ES-I3 (cell line): ENCODE data around the gene IVD.

ENCODE experiments used
- H3K36me3 ChIP-seq: 2 replicates; pipeline ENCODE4 v1.6.1; 2013; ENCODE audit warnings: mild to moderate bottlenecking, low read length, control low read depth, moderate library complexity; ENCODE audit not compliant: insufficient read depth
- H3K4me1 ChIP-seq: 2 replicates; pipeline ENCODE4 v1.6.1; 2013; ENCODE audit warnings: mild to moderate bottlenecking, control low read depth, low read length; ENCODE audit not compliant: insufficient read depth
- H3K9ac ChIP-seq: 2 replicates; pipeline ENCODE4 v1.6.1; 2013; ENCODE audit warnings: low read depth, mild to moderate bottlenecking, low read length, moderate library complexity
- H3K9me3 ChIP-seq: 2 replicates; pipeline ENCODE4 v1.6.1; 2013; ENCODE audit warnings: mild to moderate bottlenecking, low read length, moderate library complexity; ENCODE audit not compliant: control insufficient read depth, insufficient read depth

IVD gene

GRCh38 chr15:40388941-40389823 lies 16.4 kb upstream of the IVD start:
- Histone ChIP-seq H3K9ac (no peak overlapping the region), H3K36me3 (peaks cover 53% of the 10 kb centered on the region), H3K4me1 (no peaks in the 10 kb centered on the region), H3K9me3 (peaks cover 4% of the 10 kb centered on the region)

DNA sequence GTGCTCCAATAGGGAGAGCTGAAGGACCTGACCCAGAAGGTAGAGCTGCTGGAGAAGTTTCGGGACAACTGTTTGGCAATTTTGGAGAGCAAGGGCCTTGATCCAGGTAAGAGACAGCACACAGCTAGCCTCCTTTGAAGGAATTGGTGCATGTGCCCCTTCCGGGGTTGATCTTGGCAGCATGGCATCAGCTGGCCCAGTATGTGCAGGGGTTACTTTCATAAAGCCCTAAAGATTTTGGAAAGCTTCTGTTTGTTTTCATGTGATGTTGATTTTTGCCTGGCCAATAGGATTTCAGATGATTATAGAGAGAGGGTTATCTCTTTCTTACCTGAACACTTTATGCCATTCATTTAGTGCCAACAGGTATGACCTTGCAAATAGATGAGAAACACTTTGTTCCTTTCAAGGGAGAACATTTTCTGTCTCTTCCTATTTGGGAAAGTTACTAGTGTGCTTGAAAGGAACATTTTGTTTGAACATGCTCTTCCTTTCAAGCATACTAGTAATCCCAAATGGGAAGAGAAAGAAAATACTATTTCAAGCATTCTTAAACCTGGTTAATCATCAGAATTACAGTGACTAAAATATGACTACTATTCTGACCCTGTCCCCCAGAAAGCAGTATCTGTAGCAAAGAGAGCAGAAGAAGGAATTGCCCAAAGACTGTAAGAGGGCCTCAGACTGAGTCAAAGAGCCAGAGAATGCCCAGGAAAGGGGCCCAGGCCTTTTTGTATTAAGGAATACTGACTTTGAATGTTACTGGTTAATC lies 15.6 kb upstream of the IVD start:
- Histone ChIP-seq H3K36me3 (peaks cover 53% of the 10 kb centered on the region), H3K4me1 (no peaks in the 10 kb centered on the region), H3K9ac (no peak overlapping the region), H3K9me3 (peaks cover 4% of the 10 kb centered on the region)

DNA sequence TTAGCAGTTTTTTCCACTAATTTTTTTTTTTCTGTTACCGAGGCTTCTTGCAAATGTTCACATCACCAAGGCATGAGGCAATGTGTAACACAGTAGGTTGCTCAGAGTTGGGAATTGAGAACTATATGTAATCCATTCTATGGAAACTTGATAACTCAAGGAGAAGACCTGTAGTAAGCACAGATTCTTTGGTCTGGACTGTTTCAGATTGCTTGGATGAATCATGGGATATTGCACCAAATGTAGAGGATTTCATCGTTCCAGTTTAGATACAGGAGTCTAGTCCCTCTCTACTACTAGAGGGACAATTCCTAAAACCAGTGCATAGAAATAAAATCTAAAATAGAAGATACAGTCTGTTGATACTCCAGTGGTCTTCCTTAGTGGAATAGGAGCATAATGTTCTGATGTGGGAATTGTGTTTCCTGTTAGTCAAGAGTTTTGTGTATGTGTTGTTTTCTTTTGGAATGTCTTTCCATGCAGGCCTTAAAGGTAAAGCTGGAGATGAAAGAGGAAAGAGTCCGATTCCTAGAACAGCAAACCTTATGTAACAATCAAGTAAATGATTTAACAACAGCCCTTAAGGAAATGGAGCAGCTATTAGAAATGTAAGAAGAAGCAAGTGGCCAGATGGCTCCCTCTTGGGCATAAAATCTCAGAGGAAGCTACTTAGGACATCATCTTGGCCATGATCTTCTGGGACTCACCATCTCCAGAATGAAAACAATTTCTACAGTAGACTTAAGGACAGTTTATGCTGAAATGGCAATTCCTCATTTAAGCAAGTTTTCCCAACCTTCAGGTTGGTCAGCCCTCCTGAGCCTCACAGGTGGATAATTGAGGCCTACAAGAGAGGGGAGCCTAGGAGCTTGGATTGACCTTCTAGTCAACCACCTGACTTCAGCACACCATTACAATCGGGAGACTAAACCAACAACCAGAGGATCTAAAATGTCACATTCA lies 12.3 kb upstream of the IVD start:
- peaks cover 29% of the 10 kb centered on the region for H3K36me3 ChIP-seq
- H3K9me3 ChIP-seq = no peaks in the 10 kb centered on the region
- no peak overlapping the region for H3K9ac ChIP-seq

GRCh38 chr15:40397688-40398412 lies 7.7 kb upstream of the IVD start:
- Histone ChIP-seq H3K9ac (no peak overlapping the region), H3K36me3 (peaks cover 9% of the 10 kb centered on the region), H3K4me1 (no peaks in the 10 kb centered on the region), H3K9me3 (no peaks in the 10 kb centered on the region)

More for the DNA sequence above, 12.3 kb upstream of the IVD start:
- H3K4me1 ChIP-seq = no peaks in the 10 kb centered on the region

DNA sequence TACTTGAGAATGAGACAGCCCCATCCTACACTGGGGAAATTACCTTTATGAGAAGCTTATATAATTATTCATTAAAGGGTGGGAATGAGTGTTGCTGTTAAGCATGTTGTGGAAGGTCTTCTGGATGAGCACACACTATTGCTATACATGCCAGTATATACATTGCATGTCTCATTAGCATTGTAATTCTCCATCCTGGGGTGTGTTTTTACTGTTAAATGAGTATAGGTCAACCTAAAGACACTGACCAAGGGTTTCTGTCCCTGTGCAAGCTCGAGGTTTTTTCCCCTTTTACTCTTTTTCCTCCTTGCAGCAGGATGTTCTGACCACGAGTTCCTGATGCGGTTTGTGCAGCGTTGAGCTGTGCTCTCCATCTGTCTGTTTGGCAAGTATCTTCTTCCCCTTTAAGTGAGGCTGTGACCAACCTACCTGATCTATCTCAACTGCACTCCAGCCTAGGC lies 7.2 kb upstream of the IVD start:
- peaks cover 5% of the 10 kb centered on the region for H3K36me3 ChIP-seq
- no peaks in the 10 kb centered on the region for H3K9me3 ChIP-seq
- H3K4me1 ChIP-seq = no peaks in the 10 kb centered on the region
- H3K9ac ChIP-seq = no peak overlapping the region

- Histone ChIP-seq H3K9ac (no peak overlapping the region), H3K9me3 (no peaks in the 10 kb centered on the region), H3K4me1 (no peaks in the 10 kb centered on the region), H3K36me3 (no peaks in the 10 kb centered on the region)
These were observed 6.2 kb upstream of the IVD start for GRCh38 chr15:40399370-40399769.

- peaks cover 20% of the 10 kb centered on the region for H3K36me3 ChIP-seq
These were observed 1.9 kb downstream of the IVD start for GRCh38 chr15:40407330-40407990.

GRCh38 chr15:40409366-40409765 lies 3.8 kb downstream of the IVD start:
- peaks cover 31% of the 10 kb centered on the region for H3K36me3 ChIP-seq
- no peaks in the 10 kb centered on the region for H3K9me3 ChIP-seq
- H3K4me1 ChIP-seq = no peaks in the 10 kb centered on the region
- no peak overlapping the region for H3K9ac ChIP-seq

More at GRCh38 chr15:40407330-40407990, 1.9 kb downstream of the IVD start:
- Histone ChIP-seq H3K9me3 (no peaks in the 10 kb centered on the region), H3K4me1 (no peaks in the 10 kb centered on the region), H3K9ac (no peak overlapping the region)

- Histone ChIP-seq H3K36me3 (peaks cover 33% of the 10 kb centered on the region), H3K9ac (no peak overlapping the region), H3K9me3 (no peaks in the 10 kb centered on the region), H3K4me1 (no peaks in the 10 kb centered on the region)
These were observed 4.9 kb downstream of the IVD start for GRCh38 chr15:40410476-40410875.

DNA sequence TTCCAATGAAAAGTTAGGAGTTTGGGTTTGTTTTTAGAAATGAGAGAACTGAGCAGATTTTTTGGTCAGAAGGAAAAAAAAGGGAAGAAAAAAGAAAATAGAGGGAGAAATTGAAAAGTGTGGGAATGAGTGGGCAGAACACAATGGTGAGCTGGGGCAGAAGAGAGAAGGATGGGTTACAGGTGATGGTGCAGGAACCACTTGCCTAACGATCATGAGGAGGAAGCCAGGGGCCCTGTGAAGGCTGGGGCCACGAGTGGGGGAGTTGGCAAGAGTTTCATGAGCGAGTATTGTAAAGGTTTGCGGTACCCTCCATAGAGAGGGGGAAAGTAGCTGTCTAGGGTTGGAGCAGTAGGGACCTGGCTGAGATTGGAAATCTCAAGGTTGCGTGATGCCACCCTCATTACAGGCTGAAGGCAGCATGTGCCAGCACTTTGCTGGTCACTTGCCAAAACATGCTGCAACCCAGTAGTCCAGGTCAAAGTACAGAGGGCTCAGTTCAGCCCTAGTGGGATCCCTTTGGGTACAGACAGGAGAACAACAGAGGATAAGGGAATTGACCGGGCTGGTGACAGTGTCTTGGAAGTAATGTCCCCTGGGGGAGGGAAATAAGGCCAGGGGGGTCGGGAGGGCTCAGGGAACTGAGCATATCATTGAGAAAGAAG lies 6.6 kb downstream of the IVD start:
- Histone ChIP-seq H3K9me3 (no peaks in the 10 kb centered on the region), H3K4me1 (no peaks in the 10 kb centered on the region), H3K36me3 (peaks cover 38% of the 10 kb centered on the region), H3K9ac (no peak overlapping the region)

GRCh38 chr15:40413036-40413435 lies 7.4 kb downstream of the IVD start:
- H3K36me3 ChIP-seq = peaks cover 35% of the 10 kb centered on the region
- H3K9me3 ChIP-seq = no peaks in the 10 kb centered on the region
- H3K9ac ChIP-seq = no peak overlapping the region
- no peaks in the 10 kb centered on the region for H3K4me1 ChIP-seq

DNA sequence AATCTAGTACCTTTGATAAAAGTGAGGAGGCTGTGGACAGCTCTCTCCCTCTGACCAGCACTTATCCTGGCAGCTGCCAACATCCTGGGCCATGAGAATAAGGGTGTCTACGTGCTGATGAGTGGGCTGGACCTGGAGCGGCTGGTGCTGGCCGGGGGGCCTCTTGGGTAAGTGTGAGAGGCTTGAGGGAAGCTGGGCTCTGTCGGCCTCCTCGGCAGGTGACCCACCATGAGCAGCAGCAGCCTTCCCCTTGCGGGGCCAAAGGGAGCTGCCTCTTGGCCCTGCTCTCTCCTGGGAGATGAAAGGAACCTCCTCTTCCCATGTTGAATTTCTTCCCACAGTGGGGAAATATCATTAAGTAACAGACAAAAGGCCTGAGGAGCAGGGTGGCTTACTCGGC lies 9.2 kb downstream of the IVD start:
- H3K36me3 ChIP-seq = peaks cover 33% of the 10 kb centered on the region
- H3K9me3 ChIP-seq = no peaks in the 10 kb centered on the region
- no peak overlapping the region for H3K9ac ChIP-seq
- no peaks in the 10 kb centered on the region for H3K4me1 ChIP-seq

GRCh38 chr15:40415226-40415625 lies 9.6 kb downstream of the IVD start:
- Histone ChIP-seq H3K4me1 (no peaks in the 10 kb centered on the region), H3K9ac (no peak overlapping the region), H3K9me3 (no peaks in the 10 kb centered on the region), H3K36me3 (peaks cover 30% of the 10 kb centered on the region)
